GM12892 (cell line): ENCODE results near the gene SLC28A1.

ENCODE experiments used
- POLR2A ChIP-seq: IDR thresholded peaks from 2 replicates; pipeline ENCODE4 v1.6.1; 2011; ENCODE audit warnings: low read depth, low read length, control low read depth
- POLR2AphosphoS5 ChIP-seq: IDR thresholded peaks from 2 replicates; pipeline ENCODE4 v1.6.1; 2011; ENCODE audit warnings: low read depth, low read length, control low read depth

- TF ChIP-seq POLR2A (no peak), POLR2AphosphoS5 (no peak)
Measured at GRCh38 chr15:84950570-84951111, 66.2 kb downstream of the SLC28A1 start.
